HepG2 (cell line): Measurements from ENCODE around the gene MSL3B.

Experiments
- ARNTL ChIP-seq: sonication (generic); formaldehyde crosslinking; IDR thresholded peaks from 2 replicates; pipeline ENCODE4 v1.4.0; 2020; ENCODE audit warnings: mild to moderate bottlenecking, missing genetic modification reagents
- ATAD3A ChIP-seq: sonication (generic); formaldehyde crosslinking; IDR thresholded peaks from 2 replicates; pipeline ENCODE4 v1.4.0; 2020; ENCODE audit warnings: missing genetic modification reagents
- ATM ChIP-seq: fragments of 450-650 bp; IDR thresholded peaks from 2 replicates; pipeline ENCODE4 v1.7.1; 2017; ENCODE audit warnings: mild to moderate bottlenecking, borderline replicate concordance
- CBX1 ChIP-seq: IDR thresholded peaks from one replicate; pipeline ENCODE4 v1.6.1; 2016; ENCODE audit warnings: antibody characterized with exemption, low read depth
- HNRNPLL ChIP-seq: fragments of 200-400 bp; formaldehyde crosslinking; IDR thresholded peaks from 2 replicates; pipeline ENCODE4 v1.6.1; 2017; ENCODE audit warnings: mild to moderate bottlenecking, low read depth, low read length; ENCODE audit not compliant: poor library complexity, severe bottlenecking
- HOXA9 ChIP-seq: sonication (generic); formaldehyde crosslinking; IDR thresholded peaks from 2 replicates; pipeline ENCODE4 v1.8.1; 2022; ENCODE audit warnings: missing genetic modification reagents, mild to moderate bottlenecking, moderate library complexity, borderline replicate concordance
- MBD4 ChIP-seq: IDR thresholded peaks from 2 replicates; pipeline ENCODE4 v1.6.1; 2012; ENCODE audit warnings: low read length, inconsistent platforms, borderline replicate concordance
- NFE2 ChIP-seq: sonication (generic); formaldehyde crosslinking; IDR thresholded peaks from 2 replicates; pipeline ENCODE4 v1.4.0; 2020; ENCODE audit warnings: missing genetic modification reagents
- NR2C2 ChIP-seq: sonication (generic); formaldehyde crosslinking; IDR thresholded peaks from 2 replicates; pipeline ENCODE4 v1.4.0; 2020; ENCODE audit warnings: missing genetic modification reagents, mild to moderate bottlenecking, moderate library complexity, borderline replicate concordance
- PAF1 ChIP-seq: IDR thresholded peaks from 2 replicates; pipeline ENCODE4 v1.6.1; 2016; ENCODE audit warnings: missing genetic modification reagents, missing compliant biosample characterization
- PHF8 ChIP-seq: sonication (generic); formaldehyde crosslinking; IDR thresholded peaks from 2 replicates; pipeline ENCODE4 v1.5.0; 2020; ENCODE audit warnings: missing genetic modification reagents
- RBAK ChIP-seq: sonication (generic); formaldehyde crosslinking; IDR thresholded peaks from 2 replicates; pipeline ENCODE4 v1.5.1; 2020; ENCODE audit warnings: mild to moderate bottlenecking, missing genetic modification reagents
- RELA ChIP-seq: sonication (generic); formaldehyde crosslinking; IDR thresholded peaks from 2 replicates; pipeline ENCODE4 v1.4.0; 2020; ENCODE audit warnings: missing genetic modification reagents
- TGIF2 ChIP-seq: IDR thresholded peaks from 2 replicates; pipeline ENCODE4 v1.6.1; 2016; ENCODE audit warnings: control low read depth, missing compliant biosample characterization
- ZMYM4 ChIP-seq: sonication (generic); formaldehyde crosslinking; IDR thresholded peaks from 2 replicates; pipeline ENCODE4 v1.8.1; 2023; ENCODE audit warnings: mild to moderate bottlenecking, missing genetic modification reagents
- ZNF180 ChIP-seq: sonication (generic); formaldehyde crosslinking; IDR thresholded peaks from 2 replicates; pipeline ENCODE4 v1.4.0; 2020; ENCODE audit warnings: low read depth, missing genetic modification reagents, borderline replicate concordance
- ZNF235 ChIP-seq: sonication (generic); formaldehyde crosslinking; IDR thresholded peaks from 2 replicates; pipeline ENCODE4 v1.8.1; 2023; ENCODE audit warnings: mild to moderate bottlenecking, missing genetic modification reagents, borderline replicate concordance
- ZNF484 ChIP-seq: sonication (generic); formaldehyde crosslinking; IDR thresholded peaks from 2 replicates; pipeline ENCODE4 v1.5.1; 2020; ENCODE audit warnings: mild to moderate bottlenecking, low read depth, missing genetic modification reagents, borderline replicate concordance
- ZNF558 ChIP-seq: sonication (generic); formaldehyde crosslinking; IDR thresholded peaks from 2 replicates; pipeline ENCODE4 v1.9.0; 2022; ENCODE audit warnings: mild to moderate bottlenecking, missing genetic modification reagents, borderline replicate concordance
- ZNF570 ChIP-seq: sonication (generic); formaldehyde crosslinking; IDR thresholded peaks from 2 replicates; pipeline ENCODE4 v1.4.0; 2020; ENCODE audit warnings: mild to moderate bottlenecking, missing genetic modification reagents, borderline replicate concordance
- ZNF746 ChIP-seq: sonication (generic); formaldehyde crosslinking; IDR thresholded peaks from 2 replicates; pipeline ENCODE4 v1.8.0; 2022; ENCODE audit warnings: mild to moderate bottlenecking, missing genetic modification reagents
- ZNF772 ChIP-seq: sonication (generic); formaldehyde crosslinking; IDR thresholded peaks from 2 replicates; pipeline ENCODE4 v1.5.0; 2020; ENCODE audit warnings: mild to moderate bottlenecking, missing genetic modification reagents
- ZNF776 ChIP-seq: sonication (generic); formaldehyde crosslinking; IDR thresholded peaks from 2 replicates; pipeline ENCODE4 v1.4.0; 2020; ENCODE audit warnings: mild to moderate bottlenecking, missing genetic modification reagents
- TF ChIP-seq, protein P1 (sequence below): sonication (generic); formaldehyde crosslinking; IDR thresholded peaks from 2 replicates; pipeline ENCODE4 v1.4.0; 2020; ENCODE audit warnings: missing genetic modification reagents; ENCODE audit errors: not compliant biosample characterization
- TF ChIP-seq, protein P2 (sequence below): sonication (generic); formaldehyde crosslinking; IDR thresholded peaks from 2 replicates; pipeline ENCODE4 v1.8.0; 2022; ENCODE audit warnings: missing genetic modification reagents, mild to moderate bottlenecking, borderline replicate concordance
- TF ChIP-seq, protein P3 (sequence below): sonication (generic); formaldehyde crosslinking; IDR thresholded peaks from 2 replicates; pipeline ENCODE4 v1.4.0; 2020; ENCODE audit warnings: missing genetic modification reagents
- TF ChIP-seq, protein P4 (sequence below): sonication (generic); formaldehyde crosslinking; IDR thresholded peaks from 2 replicates; pipeline ENCODE4 v1.4.0; 2020; ENCODE audit warnings: missing genetic modification reagents, low read depth, mild to moderate bottlenecking, borderline replicate concordance

Gene MSL3B

DNA sequence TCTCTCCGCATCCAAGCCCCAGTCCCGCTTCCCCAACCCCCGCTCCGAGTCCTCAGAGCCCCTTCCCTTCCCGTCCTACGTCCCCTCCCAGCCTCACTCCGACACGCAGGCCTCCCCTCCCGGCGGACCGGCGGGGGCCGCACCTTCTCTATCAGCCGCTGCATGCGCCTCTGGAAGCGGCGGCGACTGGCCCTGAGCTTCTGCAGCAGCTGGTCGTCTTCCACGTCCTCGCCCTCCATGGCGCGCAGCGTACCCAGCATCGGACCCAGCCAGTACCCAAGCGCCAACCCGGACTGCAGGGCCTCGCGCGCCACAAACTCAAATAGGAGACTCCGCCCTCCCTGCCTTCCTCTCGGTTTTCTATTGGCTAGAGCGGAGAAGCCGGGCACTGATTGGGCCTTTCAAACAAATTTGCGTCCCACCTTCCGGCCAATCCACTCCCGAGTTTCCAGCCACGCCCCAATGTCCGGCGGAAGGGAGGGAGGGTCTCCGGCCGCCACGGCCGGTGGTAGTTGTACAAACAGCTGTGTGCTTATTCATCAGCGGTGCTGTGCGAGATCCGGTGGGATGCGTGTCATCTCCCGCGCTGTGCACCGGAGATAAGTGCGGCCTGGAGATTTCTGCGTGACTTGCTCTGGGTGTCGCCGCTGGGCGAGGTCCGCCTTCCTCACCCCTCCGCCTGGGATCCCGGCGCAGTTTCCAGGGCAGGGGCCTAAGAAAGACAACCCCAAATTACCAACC is 13.8 kb downstream of the MSL3B start, which contains the start of gene HJURP (continued):
- TF ChIP-seq, protein P1, sequence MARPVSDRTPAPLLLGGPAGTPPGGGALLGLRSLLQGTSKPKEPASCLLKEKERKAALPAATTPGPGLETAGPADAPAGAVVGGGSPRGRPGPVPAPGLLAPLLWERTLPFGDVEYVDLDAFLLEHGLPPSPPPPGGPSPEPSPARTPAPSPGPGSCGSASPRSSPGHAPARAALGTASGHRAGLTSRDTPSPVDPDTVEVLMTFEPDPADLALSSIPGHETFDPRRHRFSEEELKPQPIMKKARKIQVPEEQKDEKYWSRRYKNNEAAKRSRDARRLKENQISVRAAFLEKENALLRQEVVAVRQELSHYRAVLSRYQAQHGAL (CRISPR knock-in tag): no peak
- TF ChIP-seq ZNF235 (CRISPR knock-in tag) (peak; percentile 63; the same call in 1 of the 2 replicates), RBAK (no peak), ARNTL (CRISPR knock-in tag) (no peak), ZNF746 (CRISPR knock-in tag) (0 out of 2 replicates have a peak, but pooled peaks have one; percentile 15), ZNF570 (CRISPR knock-in tag) (no peak), HOXA9 (peak; percentile 96), PHF8 (CRISPR knock-in tag) (peak; percentile 95), NR2C2 (CRISPR knock-in tag) (no peak), CBX1 (peak; percentile 67), RELA (CRISPR knock-in tag) (no peak), ZNF776 (peak; percentile 34; the same call in 1 of the 2 replicates), ZNF772 (CRISPR knock-in tag) (peak; percentile 88), ZMYM4 (peak; percentile 96), ZNF180 (CRISPR knock-in tag) (0 out of 2 replicates have a peak, but pooled peaks have one; percentile 50), ZNF484 (CRISPR knock-in tag) (no peak), PAF1 (CRISPR knock-in tag) (no peak), ATAD3A (CRISPR knock-in tag) (no peak), TGIF2 (CRISPR knock-in tag) (peak; percentile 92; the same call in 1 of the 2 replicates), ZNF558 (CRISPR knock-in tag) (no peak), MBD4 (no peak), HNRNPLL (peak; percentile 69), ATM (no peak), NFE2 (CRISPR knock-in tag) (no peak)
- TF ChIP-seq, protein P2, sequence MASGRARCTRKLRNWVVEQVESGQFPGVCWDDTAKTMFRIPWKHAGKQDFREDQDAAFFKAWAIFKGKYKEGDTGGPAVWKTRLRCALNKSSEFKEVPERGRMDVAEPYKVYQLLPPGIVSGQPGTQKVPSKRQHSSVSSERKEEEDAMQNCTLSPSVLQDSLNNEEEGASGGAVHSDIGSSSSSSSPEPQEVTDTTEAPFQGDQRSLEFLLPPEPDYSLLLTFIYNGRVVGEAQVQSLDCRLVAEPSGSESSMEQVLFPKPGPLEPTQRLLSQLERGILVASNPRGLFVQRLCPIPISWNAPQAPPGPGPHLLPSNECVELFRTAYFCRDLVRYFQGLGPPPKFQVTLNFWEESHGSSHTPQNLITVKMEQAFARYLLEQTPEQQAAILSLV (CRISPR knock-in tag): peak; percentile 81; the same call in 1 of the 2 replicates
- TF ChIP-seq, protein P3, sequence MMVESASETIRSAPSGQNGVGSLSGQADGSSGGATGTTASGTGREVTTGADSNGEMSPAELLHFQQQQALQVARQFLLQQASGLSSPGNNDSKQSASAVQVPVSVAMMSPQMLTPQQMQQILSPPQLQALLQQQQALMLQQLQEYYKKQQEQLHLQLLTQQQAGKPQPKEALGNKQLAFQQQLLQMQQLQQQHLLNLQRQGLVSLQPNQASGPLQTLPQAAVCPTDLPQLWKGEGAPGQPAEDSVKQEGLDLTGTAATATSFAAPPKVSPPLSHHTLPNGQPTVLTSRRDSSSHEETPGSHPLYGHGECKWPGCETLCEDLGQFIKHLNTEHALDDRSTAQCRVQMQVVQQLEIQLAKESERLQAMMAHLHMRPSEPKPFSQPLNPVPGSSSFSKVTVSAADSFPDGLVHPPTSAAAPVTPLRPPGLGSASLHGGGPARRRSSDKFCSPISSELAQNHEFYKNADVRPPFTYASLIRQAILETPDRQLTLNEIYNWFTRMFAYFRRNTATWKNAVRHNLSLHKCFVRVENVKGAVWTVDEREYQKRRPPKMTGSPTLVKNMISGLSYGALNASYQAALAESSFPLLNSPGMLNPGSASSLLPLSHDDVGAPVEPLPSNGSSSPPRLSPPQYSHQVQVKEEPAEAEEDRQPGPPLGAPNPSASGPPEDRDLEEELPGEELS (CRISPR knock-in tag): peak; percentile 25; the same call in 1 of the 2 replicates
- TF ChIP-seq, protein P4, sequence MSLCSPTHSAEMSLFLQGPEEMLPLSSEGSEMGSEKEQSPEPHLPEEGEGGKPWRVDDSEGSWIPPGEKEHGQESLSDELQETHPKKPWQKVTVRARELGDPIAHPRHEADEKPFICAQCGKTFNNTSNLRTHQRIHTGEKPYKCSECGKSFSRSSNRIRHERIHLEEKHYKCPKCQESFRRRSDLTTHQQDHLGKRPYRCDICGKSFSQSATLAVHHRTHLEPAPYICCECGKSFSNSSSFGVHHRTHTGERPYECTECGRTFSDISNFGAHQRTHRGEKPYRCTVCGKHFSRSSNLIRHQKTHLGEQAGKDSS (CRISPR knock-in tag): no peak
